ENCODE measurements around the gene IGFBP6.
A peak's percentile ranks its signal among the peaks of the same experiment; 100 is the strongest.

IGFBP6 gene

GRCh38 chr12:53059434-53060063 is 37.9 kb upstream of the IGFBP6 start:
- no peak for DNase-seq (ENCODE audit: low read depth)

DNA sequence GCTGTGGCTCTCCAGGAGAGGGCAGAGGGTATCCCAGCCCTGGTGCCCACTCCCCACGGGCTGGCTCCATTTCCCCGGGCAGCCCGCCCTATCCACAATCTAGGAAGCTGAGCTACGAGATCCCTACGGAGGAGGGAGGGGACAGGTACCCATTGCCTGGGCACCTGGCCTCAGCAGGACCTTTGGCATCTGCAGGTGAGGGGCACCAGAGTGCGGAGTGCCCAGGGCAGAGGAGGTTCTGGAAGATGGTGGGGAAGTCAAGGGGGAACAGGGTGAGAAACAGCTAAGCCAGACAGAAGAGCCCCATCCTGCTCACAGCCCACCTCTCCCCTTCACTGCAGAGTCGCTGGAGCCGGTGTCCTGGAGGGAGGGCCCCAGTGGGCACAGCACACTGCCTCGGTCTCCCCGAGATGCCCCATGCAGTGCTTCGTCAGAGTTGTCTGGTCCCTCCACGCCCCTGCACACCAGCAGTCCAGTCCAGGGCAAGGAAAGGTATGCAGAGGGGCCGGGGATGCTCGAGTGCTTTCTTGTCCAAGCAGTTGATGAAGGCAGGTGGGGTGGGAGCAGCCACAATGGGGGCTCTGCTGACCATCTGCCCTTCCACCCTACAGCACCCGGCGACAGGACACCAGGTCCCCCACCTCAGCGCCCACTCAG is 37.3 kb upstream of the IGFBP6 start:
- DNase-seq (ENCODE audit: low read depth), result no peak

DNA sequence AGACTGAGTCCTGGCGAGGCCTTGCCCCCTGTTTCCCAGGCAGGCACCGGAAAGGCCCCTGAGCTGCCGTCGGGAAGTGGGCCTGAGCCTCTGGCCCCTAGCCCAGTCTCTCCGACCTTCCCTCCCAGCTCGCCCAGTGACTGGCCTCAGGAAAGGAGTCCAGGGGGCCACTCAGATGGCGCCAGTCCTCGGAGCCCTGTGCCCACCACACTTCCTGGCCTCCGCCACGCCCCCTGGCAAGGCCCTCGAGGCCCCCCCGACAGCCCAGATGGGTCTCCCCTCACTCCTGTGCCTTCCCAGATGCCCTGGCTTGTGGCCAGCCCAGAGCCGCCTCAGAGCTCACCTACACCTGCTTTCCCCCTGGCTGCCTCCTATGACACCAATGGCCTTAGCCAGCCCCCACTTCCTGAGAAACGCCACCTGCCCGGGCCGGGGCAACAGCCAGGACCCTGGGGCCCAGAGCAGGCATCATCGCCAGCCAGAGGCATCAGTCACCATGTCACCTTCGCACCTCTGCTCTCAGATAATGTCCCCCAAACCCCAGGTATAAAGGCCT is 36.7 kb upstream of the IGFBP6 start:
- DNase-seq (ENCODE audit: low read depth), result no peak

DNA sequence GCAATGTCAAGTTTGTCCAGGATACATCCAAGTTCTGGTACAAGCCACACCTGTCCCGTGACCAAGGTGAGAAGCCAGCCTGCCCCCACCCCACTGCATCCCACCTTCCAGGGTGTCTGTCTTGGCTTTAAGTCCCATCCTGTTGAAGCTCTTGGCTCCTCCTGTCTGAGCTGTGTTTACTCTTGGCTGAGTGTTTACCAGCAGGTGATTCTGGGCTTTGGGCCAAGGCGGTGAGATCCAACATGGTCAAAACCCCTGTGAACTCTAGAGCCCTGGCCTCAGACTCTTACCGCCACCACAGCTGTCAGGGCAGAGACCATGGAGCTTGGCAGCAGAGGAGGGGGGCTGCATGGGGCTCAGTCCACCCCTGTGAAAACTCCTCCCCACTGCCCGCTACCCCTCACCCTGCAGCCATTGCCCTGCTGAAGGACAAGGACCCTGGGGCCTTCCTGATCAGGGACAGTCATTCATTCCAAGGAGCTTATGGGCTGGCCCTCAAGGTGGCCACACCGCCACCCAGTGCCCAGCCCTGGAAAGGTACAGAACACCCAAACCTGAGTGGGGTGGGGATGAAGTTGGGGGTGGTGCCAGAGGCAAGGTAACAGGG is 36.0 kb upstream of the IGFBP6 start:
- no peak for DNase-seq (ENCODE audit: low read depth)

GRCh38 chr12:53062011-53062961 is 35.2 kb upstream of the IGFBP6 start:
- DNase-seq (ENCODE audit: low read depth), result no peak

DNA sequence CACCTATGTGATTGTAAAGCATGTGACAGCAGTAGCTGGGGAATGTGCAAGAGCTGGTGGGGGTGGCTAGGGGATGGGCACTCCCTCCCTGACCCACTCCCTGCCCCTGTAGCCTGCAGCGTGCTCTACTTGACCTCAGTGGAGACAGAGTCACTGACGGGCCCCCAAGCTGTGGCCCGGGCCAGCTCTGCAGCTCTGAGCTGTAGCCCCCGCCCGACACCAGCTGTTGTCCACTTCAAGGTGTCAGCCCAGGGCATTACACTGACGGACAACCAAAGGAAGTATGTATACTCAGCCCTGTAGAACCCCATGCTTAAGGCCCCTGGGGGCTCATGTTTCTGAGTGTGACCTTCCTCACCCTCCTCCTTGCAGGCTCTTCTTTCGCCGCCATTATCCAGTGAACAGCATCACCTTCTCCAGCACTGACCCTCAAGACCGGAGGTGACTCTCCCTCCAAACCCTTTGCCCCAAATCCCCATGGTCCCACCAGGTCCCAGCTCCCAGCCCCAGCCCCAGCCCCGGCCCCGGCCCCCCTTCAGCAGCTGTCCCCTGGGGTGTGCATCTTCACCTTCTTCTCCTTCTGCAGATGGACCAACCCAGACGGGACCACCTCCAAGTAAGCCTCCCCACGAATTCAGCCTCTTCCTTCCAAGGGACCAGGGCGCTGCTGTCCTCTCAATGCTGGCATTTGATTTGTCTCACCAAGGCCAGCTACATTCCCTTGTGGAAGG is 34.3 kb upstream of the IGFBP6 start:
- DNase-seq (ENCODE audit: low read depth), result no peak

- DNase-seq (ENCODE audit: low read depth), result no peak
Observed at GRCh38 chr12:53063708-53064612, 33.5 kb upstream of the IGFBP6 start.

DNA sequence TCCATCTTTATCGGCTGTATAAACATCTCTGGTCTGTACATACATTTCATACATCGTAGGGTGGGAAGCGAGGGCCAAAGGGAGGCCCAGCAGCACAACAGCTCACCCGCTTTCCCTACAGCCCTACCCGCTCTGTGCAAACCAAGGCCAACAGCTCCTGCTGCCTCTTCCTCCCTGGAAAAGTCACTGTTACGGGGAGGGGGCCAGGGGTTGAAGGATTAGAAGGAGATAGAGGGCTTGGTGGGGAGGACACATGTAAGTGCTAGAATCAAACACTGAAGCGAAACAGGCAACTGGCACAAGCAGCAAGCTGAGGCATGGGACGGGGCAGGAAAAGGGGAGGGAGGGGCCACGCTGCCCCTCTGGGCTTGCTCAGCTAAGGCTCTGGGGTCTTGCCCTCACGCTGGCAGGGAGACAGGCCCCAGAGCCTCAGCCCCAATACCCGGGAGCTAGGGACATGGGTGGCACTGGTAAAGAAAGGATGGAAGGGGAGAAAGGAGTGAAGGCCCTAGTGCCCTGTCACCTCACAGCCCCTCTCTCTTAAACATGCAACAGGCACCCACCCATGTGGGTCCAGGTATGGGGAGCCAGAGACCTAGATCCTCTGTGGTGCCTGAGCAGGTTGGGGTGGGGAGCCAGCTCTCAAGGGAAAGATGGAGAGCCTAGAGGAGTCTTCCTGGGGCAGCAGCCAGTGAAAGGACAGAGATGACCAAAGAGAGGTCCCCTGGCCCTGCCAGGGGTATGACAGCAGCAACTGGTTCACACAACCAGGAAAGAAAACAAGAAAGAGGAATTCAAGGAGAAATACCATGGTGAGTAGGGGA is 32.6 kb upstream of the IGFBP6 start:
- DNase-seq (ENCODE audit: low read depth), result no peak

GRCh38 chr12:53065470-53065869 is 32.0 kb upstream of the IGFBP6 start:
- no peak for DNase-seq (ENCODE audit: low read depth)

- peak; percentile 54 for DNase-seq (ENCODE audit: low read depth)
Observed at GRCh38 chr12:53065975-53066931, 31.2 kb upstream of the IGFBP6 start.

- no peak for DNase-seq (ENCODE audit: low read depth)
Observed at GRCh38 chr12:53067074-53067992, 30.1 kb upstream of the IGFBP6 start.

DNA sequence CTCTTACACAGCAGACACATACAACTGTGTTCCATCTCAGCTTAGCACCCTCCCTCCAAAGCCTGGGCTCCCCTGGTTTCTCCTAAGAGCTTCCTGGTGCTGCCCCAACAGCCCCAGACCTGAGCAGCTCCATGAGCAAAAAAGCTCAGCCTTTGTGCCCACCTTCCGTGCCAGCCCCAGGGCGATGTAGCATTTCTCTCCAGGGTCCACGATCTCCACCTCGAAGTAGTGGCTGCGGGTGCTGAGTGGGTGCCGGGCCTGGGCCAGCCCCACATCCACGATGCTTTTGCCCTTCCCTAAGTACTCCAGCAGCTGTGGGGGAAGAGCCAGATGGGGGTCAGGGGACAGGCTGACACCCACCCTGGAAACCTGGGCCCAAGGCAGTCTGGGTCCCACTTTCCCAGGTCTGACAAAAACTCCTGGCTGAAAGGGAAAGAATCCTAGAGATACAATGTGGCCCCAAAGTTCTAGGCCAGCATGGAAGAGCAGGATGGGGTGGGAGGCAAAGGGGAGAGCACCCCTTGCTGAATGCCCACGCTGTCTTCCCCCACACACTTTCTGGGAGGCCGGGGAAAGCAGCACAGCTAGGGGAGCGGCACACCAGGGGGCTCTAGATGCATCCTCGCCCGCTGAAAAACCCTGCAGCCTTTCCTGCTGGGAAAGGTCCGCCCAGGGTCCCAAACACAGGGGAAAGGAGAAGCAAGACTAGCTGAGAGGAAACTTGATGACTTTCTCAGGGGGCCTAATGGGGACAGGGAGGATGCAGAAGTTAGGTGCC is 29.3 kb upstream of the IGFBP6 start:
- no peak for DNase-seq (ENCODE audit: low read depth)

DNA sequence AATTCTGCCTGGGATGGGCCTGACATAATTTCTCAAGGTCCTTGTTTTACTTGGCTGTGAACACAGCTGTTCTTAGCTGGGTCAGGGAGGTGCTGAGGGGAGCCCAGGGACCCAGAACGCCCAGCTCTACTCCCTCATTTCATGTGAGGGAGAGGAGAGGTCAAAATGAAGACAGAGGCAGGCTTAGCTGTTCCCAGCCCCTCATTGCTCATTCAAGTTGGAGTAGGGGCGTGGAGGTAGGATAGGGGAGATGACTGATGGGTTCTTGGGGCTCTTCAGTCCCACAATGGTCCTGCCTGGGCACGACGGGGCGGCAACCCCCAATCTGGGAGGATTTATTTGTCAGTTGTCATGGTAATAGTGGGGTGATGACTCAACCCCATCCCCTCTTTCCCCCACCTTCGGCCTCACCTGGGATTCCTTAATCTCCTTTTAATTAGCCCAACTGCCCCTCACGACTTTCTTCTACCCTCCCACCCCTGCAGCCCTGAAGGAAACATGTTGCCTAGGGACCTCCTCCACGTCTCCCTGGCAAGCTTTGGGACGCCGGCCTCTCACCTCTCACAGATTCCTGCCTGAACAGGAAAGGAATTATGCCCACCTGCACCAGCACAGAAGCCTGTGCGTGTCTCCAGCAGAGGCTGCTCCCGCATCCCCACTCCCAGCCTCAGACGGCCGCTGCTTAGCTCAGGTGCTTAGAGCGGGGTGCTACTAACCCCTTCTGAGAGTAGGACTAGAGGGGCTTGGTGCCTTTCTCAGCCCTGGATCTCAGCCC is 28.5 kb upstream of the IGFBP6 start:
- no peak for DNase-seq (ENCODE audit: low read depth)

- no peak for DNase-seq (ENCODE audit: low read depth)
Observed at GRCh38 chr12:53069621-53070410, 27.7 kb upstream of the IGFBP6 start.
